KMS-11 (cell line): ENCODE measurements around the gene MRPS2.

Experiments
- H2AFZ ChIP-seq: fragments of 200-600 bp; sonication (generic); 2 replicates; pipeline ENCODE4 v1.6.1; 2016; ENCODE audit warnings: antibody characterized with exemption, mixed run types, low read depth
- H3K27ac ChIP-seq: fragments of 200-600 bp; sonication (generic); 2 replicates; pipeline ENCODE4 v1.6.1; 2016; ENCODE audit warnings: mild to moderate bottlenecking, mixed run types
- H3K27me3 ChIP-seq: fragments of 200-600 bp; sonication (generic); 2 replicates; pipeline ENCODE4 v1.6.1; 2017; ENCODE audit warnings: mild to moderate bottlenecking, low read depth, mixed run types, moderate library complexity; ENCODE audit not compliant: insufficient read depth
- H3K36me3 ChIP-seq: fragments of 200-600 bp; sonication (generic); 2 replicates; pipeline ENCODE4 v1.6.1; 2017; ENCODE audit warnings: mild to moderate bottlenecking, mixed run types; ENCODE audit not compliant: insufficient read depth
- H3K4me1 ChIP-seq: fragments of 200-600 bp; sonication (generic); 2 replicates; pipeline ENCODE4 v1.6.1; 2016; ENCODE audit warnings: mild to moderate bottlenecking, low read depth, mixed run types; ENCODE audit not compliant: poor library complexity, severe bottlenecking
- H3K4me2 ChIP-seq: fragments of 200-600 bp; sonication (generic); 2 replicates; pipeline ENCODE4 v1.7.0; 2016; ENCODE audit warnings: mild to moderate bottlenecking, mixed run types
- H3K4me3 ChIP-seq: fragments of 200-600 bp; sonication (generic); IDR thresholded peaks from 2 replicates; pipeline ENCODE4 v1.6.1; 2017; ENCODE audit warnings: low read depth, low read length, mixed read lengths; ENCODE audit not compliant: insufficient read depth
- H3K79me2 ChIP-seq: fragments of 200-600 bp; sonication (generic); 2 replicates; pipeline ENCODE4 v1.6.1; 2016; ENCODE audit warnings: low read depth, mixed run types; ENCODE audit not compliant: insufficient read depth
- H3K9ac ChIP-seq: fragments of 200-600 bp; sonication (generic); 2 replicates; pipeline ENCODE4 v1.6.1; 2016; ENCODE audit warnings: mild to moderate bottlenecking, mixed run types
- H4K20me1 ChIP-seq: fragments of 200-600 bp; sonication (generic); 2 replicates; pipeline ENCODE4 v1.6.1; 2016; ENCODE audit warnings: mild to moderate bottlenecking, mixed run types; ENCODE audit not compliant: insufficient read depth
- TF ChIP-seq, protein P1 (sequence below): fragments of 200-600 bp; sonication (generic); conservative IDR thresholded peaks from 2 replicates; pipeline ENCODE4 v1.6.1; 2017; ENCODE audit warnings: low read depth, mild to moderate bottlenecking, antibody characterized with exemption, low read length, moderate library complexity, mixed read lengths

Gene MRPS2

DNA sequence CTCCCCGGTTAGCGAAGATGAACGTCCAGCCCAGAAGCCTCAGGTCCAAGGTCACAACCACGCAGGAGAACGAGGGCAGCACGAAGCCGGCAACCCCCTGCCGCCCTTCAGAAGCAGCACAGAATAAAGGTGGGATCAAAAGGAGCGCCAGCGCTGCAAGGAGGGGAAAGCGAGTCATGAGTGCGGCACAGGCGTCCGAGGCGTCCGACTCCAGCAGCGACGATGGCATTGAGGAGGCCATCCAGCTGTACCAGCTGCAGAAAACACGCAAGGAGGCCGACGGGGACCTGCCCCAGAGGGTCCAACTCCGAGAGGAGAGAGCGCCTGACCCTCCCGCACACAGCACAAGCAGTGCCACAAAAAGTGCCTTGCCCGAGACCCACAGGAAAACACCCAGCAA, 15.1 kb upstream of the MRPS2 start:
- Histone ChIP-seq H3K4me3 (no peak overlapping the region), H3K9ac (no peak overlapping the region), H3K4me1 (no peaks in the 10 kb centered on the region), H3K79me2 (no peaks in the 10 kb centered on the region), H3K4me2 (no peak overlapping the region), H3K36me3 (no peaks in the 10 kb centered on the region), H2AFZ (no peak overlapping the region), H3K27ac (no peak overlapping the region), H3K27me3 (peaks cover 13% of the 10 kb centered on the region; the same call in 1 of the 2 replicates), H4K20me1 (no peaks in the 10 kb centered on the region)
- TF ChIP-seq, protein P1, sequence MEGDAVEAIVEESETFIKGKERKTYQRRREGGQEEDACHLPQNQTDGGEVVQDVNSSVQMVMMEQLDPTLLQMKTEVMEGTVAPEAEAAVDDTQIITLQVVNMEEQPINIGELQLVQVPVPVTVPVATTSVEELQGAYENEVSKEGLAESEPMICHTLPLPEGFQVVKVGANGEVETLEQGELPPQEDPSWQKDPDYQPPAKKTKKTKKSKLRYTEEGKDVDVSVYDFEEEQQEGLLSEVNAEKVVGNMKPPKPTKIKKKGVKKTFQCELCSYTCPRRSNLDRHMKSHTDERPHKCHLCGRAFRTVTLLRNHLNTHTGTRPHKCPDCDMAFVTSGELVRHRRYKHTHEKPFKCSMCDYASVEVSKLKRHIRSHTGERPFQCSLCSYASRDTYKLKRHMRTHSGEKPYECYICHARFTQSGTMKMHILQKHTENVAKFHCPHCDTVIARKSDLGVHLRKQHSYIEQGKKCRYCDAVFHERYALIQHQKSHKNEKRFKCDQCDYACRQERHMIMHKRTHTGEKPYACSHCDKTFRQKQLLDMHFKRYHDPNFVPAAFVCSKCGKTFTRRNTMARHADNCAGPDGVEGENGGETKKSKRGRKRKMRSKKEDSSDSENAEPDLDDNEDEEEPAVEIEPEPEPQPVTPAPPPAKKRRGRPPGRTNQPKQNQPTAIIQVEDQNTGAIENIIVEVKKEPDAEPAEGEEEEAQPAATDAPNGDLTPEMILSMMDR: no peak

- Histone ChIP-seq H3K79me2 (no peaks in the 10 kb centered on the region), H3K9ac (no peak overlapping the region), H2AFZ (no peak overlapping the region), H3K4me2 (no peak overlapping the region), H3K27ac (no peak overlapping the region), H3K4me1 (no peaks in the 10 kb centered on the region), H3K27me3 (peaks cover 14% of the 10 kb centered on the region; the same call in 1 of the 2 replicates), H3K36me3 (no peaks in the 10 kb centered on the region), H3K4me3 (no peak overlapping the region), H4K20me1 (no peaks in the 10 kb centered on the region)
- TF ChIP-seq, protein P1: no peak
These were observed 14.7 kb upstream of the MRPS2 start for GRCh38 chr9:135485832-135486231.

GRCh38 chr9:135486267-135487065, 14.0 kb upstream of the MRPS2 start:
- Histone ChIP-seq H4K20me1 (no peaks in the 10 kb centered on the region), H3K27me3 (peaks cover 12% of the 10 kb centered on the region; the same call in 1 of the 2 replicates), H3K36me3 (no peaks in the 10 kb centered on the region), H3K79me2 (no peaks in the 10 kb centered on the region), H3K27ac (no peak overlapping the region), H3K4me3 (no peak overlapping the region), H3K4me1 (no peaks in the 10 kb centered on the region), H3K4me2 (no peak overlapping the region), H3K9ac (no peak overlapping the region), H2AFZ (no peak overlapping the region)
- TF ChIP-seq, protein P1: no peak

GRCh38 chr9:135487281-135488012, 13.0 kb upstream of the MRPS2 start:
- no peaks in the 10 kb centered on the region for H3K4me1 ChIP-seq

More at GRCh38 chr9:135487281-135488012, 13.0 kb upstream of the MRPS2 start:
- peaks cover 19% of the 10 kb centered on the region; the same call in 1 of the 2 replicates for H3K27me3 ChIP-seq
- H2AFZ ChIP-seq: no peak overlapping the region
- H3K9ac ChIP-seq: no peak overlapping the region
- no peak overlapping the region for H3K4me3 ChIP-seq
- TF ChIP-seq, protein P1: no peak
- no peak overlapping the region for H3K4me2 ChIP-seq
- no peaks in the 10 kb centered on the region for H4K20me1 ChIP-seq
- no peaks in the 10 kb centered on the region for H3K36me3 ChIP-seq
- no peak overlapping the region for H3K27ac ChIP-seq
- H3K79me2 ChIP-seq: no peaks in the 10 kb centered on the region
